ENCODE data around the gene CHMP6. TPM values are rescaled to one million over a fixed set of nuclear protein-coding genes. Genes with fewer than 3 reads are reported as not detected.

The CHMP6 gene
- total RNA-seq, 2 experiments from 2014 or later = 7.9 to 23.8 TPM

GRCh38 chr17:80997424-80998117, 5.9 kb downstream of the CHMP6 start:
- intact Hi-C loops (cut with micrococcal nuclease; ENCODE audit: unreplicated experiment) = no loop called here
- no peaks in the 10 kb centered on the region for H3K9me2 ChIP-seq (ENCODE audit: insufficient read depth, low read length)
- no peaks in the 10 kb centered on the region for H3K36me3 ChIP-seq (ENCODE audit: insufficient read depth, low read length)
- H3K9me3 ChIP-seq (ENCODE audit: low read length) = no peaks in the 10 kb centered on the region
- no peak overlapping the region for H2AFZ ChIP-seq (ENCODE audit: low read length)
- no TSS peak for BruUV-seq (replicated peaks)
- no peaks in the 10 kb centered on the region for H4K20me1 ChIP-seq (ENCODE audit: insufficient read depth, low read length)
- TF ChIP-seq CTCF (conservative IDR thresholded peaks at IDR 0.05; ENCODE audit: low read length) = no peak
- no peak for TF ChIP-seq EZH2phosphoT487 (IDR thresholded peaks at IDR 0.05; ENCODE audit: borderline replicate concordance, low read depth, low read length)
- no peak for DNase-seq (ENCODE audit: low spot score)
- H3K4me3 ChIP-seq (ENCODE audit: low read depth, low read length, poor library complexity, severe bottlenecking) = no peak overlapping the region
- CTCF ChIA-PET (ENCODE audit: unreplicated experiment) = no interaction called here
- H3K27ac ChIP-seq (ENCODE audit: low read depth, low read length, poor library complexity, severe bottlenecking) = no peak overlapping the region
- POLR2A ChIA-PET = no interaction called here
- no peaks in the 10 kb centered on the region for H3K79me2 ChIP-seq (ENCODE audit: insufficient read depth, low read depth, low read length)
- H3K4me2 ChIP-seq (ENCODE audit: low read length) = no peak overlapping the region
- no peaks in the 10 kb centered on the region for H3K4me1 ChIP-seq (ENCODE audit: insufficient read depth, low read length, poor library complexity, severe bottlenecking)

- no peaks in the 10 kb centered on the region for H3K36me3 ChIP-seq (ENCODE audit: insufficient read depth, low read length)
- BruUV-seq (replicated peaks) = no TSS peak
- no peak overlapping the region for H3K4me3 ChIP-seq (ENCODE audit: low read depth, low read length, poor library complexity, severe bottlenecking)
- no peak overlapping the region for H2AFZ ChIP-seq (ENCODE audit: low read length)
- ChIA-PET CTCF (ENCODE audit: unreplicated experiment) (no interaction called here), POLR2A (no interaction called here)
- TF ChIP-seq CTCF (conservative IDR thresholded peaks at IDR 0.05; ENCODE audit: low read length) (no peak), EZH2phosphoT487 (IDR thresholded peaks at IDR 0.05; ENCODE audit: borderline replicate concordance, low read depth, low read length) (no peak)
- no peak overlapping the region for H3K27ac ChIP-seq (ENCODE audit: low read depth, low read length, poor library complexity, severe bottlenecking)
- H3K4me1 ChIP-seq (ENCODE audit: insufficient read depth, low read length, poor library complexity, severe bottlenecking) = no peaks in the 10 kb centered on the region
- H3K4me2 ChIP-seq (ENCODE audit: low read length) = no peak overlapping the region
- no peaks in the 10 kb centered on the region for H3K79me2 ChIP-seq (ENCODE audit: insufficient read depth, low read depth, low read length)
- H3K9me3 ChIP-seq (ENCODE audit: low read length) = no peaks in the 10 kb centered on the region
- intact Hi-C loops (cut with micrococcal nuclease; ENCODE audit: unreplicated experiment) = no loop called here
- H3K9me2 ChIP-seq (ENCODE audit: insufficient read depth, low read length) = no peaks in the 10 kb centered on the region
- no peak for DNase-seq (ENCODE audit: low spot score)
- no peaks in the 10 kb centered on the region for H4K20me1 ChIP-seq (ENCODE audit: insufficient read depth, low read length)
Measured at GRCh38 chr17:80998118-80998747, 6.6 kb downstream of the CHMP6 start.

Data from OCI-LY7 (cell line).